NT2/D1 (cell line): ENCODE results near the gene SPAG9.

ENCODE experiments used
- YY1 ChIP-seq: IDR thresholded peaks from 2 replicates; pipeline ENCODE4 v1.6.1; 2011; ENCODE audit not compliant: insufficient read length, insufficient read depth
- ZNF274 ChIP-seq: IDR thresholded peaks from 2 replicates; pipeline ENCODE4 v1.6.1; 2011; ENCODE audit warnings: mild to moderate bottlenecking, low read depth, low read length

GRCh38 chr17:51046514-51047384 is 73.9 kb downstream of the SPAG9 start:
- no peak for TF ChIP-seq ZNF274
- no peak for TF ChIP-seq YY1
